ENCODE measurements around the gene MISP3.

Gene MISP3

GRCh38 chr19:14096272-14096992, 23.8 kb downstream of the MISP3 start:
- Mint-ChIP-seq H3K36me3 (ENCODE audit: low read depth) (peaks cover 12% of the 10 kb centered on the region), H3K9me3 (peaks cover 8% of the 10 kb centered on the region), H3K4me1 (ENCODE audit: low read depth) (peaks cover 7% of the 10 kb centered on the region), H3K27me3 (ENCODE audit: low read depth) (no peaks in the 10 kb centered on the region), H3K27ac (no peak overlapping the region), H3K4me3 (no peak overlapping the region)

- no peaks in the 10 kb centered on the region for H3K4me1 Mint-ChIP-seq (ENCODE audit: low read depth)
- H3K4me3 Mint-ChIP-seq = no peak overlapping the region
- no peaks in the 10 kb centered on the region for H3K27me3 Mint-ChIP-seq (ENCODE audit: low read depth)
- peaks cover 12% of the 10 kb centered on the region for H3K36me3 Mint-ChIP-seq (ENCODE audit: low read depth)
- H3K27ac Mint-ChIP-seq = no peak overlapping the region
- H3K9me3 Mint-ChIP-seq = peaks cover 8% of the 10 kb centered on the region
Observed at GRCh38 chr19:14097532-14098151, 25.1 kb downstream of the MISP3 start.

- Mint-ChIP-seq H3K36me3 (ENCODE audit: low read depth) (peaks cover 13% of the 10 kb centered on the region), H3K27me3 (ENCODE audit: low read depth) (no peaks in the 10 kb centered on the region), H3K9me3 (no peaks in the 10 kb centered on the region), H3K4me1 (ENCODE audit: low read depth) (no peaks in the 10 kb centered on the region), H3K4me3 (no peak overlapping the region), H3K27ac (no peak overlapping the region)
Observed at GRCh38 chr19:14101003-14101545, 28.5 kb downstream of the MISP3 start.

GRCh38 chr19:14102102-14102696, 29.6 kb downstream of the MISP3 start:
- Mint-ChIP-seq H3K36me3 (ENCODE audit: low read depth) (peaks cover 10% of the 10 kb centered on the region), H3K9me3 (no peaks in the 10 kb centered on the region), H3K27me3 (ENCODE audit: low read depth) (no peaks in the 10 kb centered on the region), H3K27ac (no peak overlapping the region), H3K4me1 (ENCODE audit: low read depth) (no peaks in the 10 kb centered on the region), H3K4me3 (no peak overlapping the region)

- H3K36me3 Mint-ChIP-seq (ENCODE audit: low read depth) = peaks cover 10% of the 10 kb centered on the region
Observed at GRCh38 chr19:14102756-14103155, 30.2 kb downstream of the MISP3 start.

GRCh38 chr19:14103310-14103709, 30.7 kb downstream of the MISP3 start:
- Mint-ChIP-seq H3K27ac (no peak overlapping the region), H3K27me3 (ENCODE audit: low read depth) (no peaks in the 10 kb centered on the region), H3K4me3 (no peak overlapping the region)

More at GRCh38 chr19:14102756-14103155, 30.2 kb downstream of the MISP3 start:
- Mint-ChIP-seq H3K9me3 (no peaks in the 10 kb centered on the region), H3K4me1 (ENCODE audit: low read depth) (no peaks in the 10 kb centered on the region), H3K4me3 (no peak overlapping the region), H3K27ac (no peak overlapping the region), H3K27me3 (ENCODE audit: low read depth) (no peaks in the 10 kb centered on the region)

GRCh38 chr19:14105680-14106079, 33.1 kb downstream of the MISP3 start:
- H3K27me3 Mint-ChIP-seq (ENCODE audit: low read depth) = no peaks in the 10 kb centered on the region
- peaks cover 10% of the 10 kb centered on the region for H3K36me3 Mint-ChIP-seq (ENCODE audit: low read depth)
- H3K4me3 Mint-ChIP-seq = no peak overlapping the region
- H3K27ac Mint-ChIP-seq = no peak overlapping the region
- no peaks in the 10 kb centered on the region for H3K9me3 Mint-ChIP-seq
- no peaks in the 10 kb centered on the region for H3K4me1 Mint-ChIP-seq (ENCODE audit: low read depth)

More at GRCh38 chr19:14103310-14103709, 30.7 kb downstream of the MISP3 start:
- Mint-ChIP-seq H3K9me3 (no peaks in the 10 kb centered on the region), H3K4me1 (ENCODE audit: low read depth) (no peaks in the 10 kb centered on the region), H3K36me3 (ENCODE audit: low read depth) (peaks cover 10% of the 10 kb centered on the region)

- Mint-ChIP-seq H3K4me3 (no peak overlapping the region), H3K27me3 (ENCODE audit: low read depth) (no peaks in the 10 kb centered on the region), H3K27ac (no peak overlapping the region), H3K36me3 (ENCODE audit: low read depth) (peaks cover 6% of the 10 kb centered on the region), H3K4me1 (ENCODE audit: low read depth) (no peaks in the 10 kb centered on the region), H3K9me3 (no peaks in the 10 kb centered on the region)
Observed at GRCh38 chr19:14106840-14107239, 34.3 kb downstream of the MISP3 start.

- no peaks in the 10 kb centered on the region for H3K4me1 Mint-ChIP-seq (ENCODE audit: low read depth)
- no peak overlapping the region for H3K27ac Mint-ChIP-seq
Observed at GRCh38 chr19:14107581-14108461, 35.2 kb downstream of the MISP3 start.

GRCh38 chr19:14110650-14111049, 38.1 kb downstream of the MISP3 start:
- Mint-ChIP-seq H3K4me3 (no peak overlapping the region), H3K36me3 (ENCODE audit: low read depth) (peaks cover 3% of the 10 kb centered on the region), H3K27me3 (ENCODE audit: low read depth) (no peaks in the 10 kb centered on the region), H3K9me3 (no peaks in the 10 kb centered on the region), H3K4me1 (ENCODE audit: low read depth) (peaks cover 6% of the 10 kb centered on the region), H3K27ac (no peak overlapping the region)

More at GRCh38 chr19:14107581-14108461, 35.2 kb downstream of the MISP3 start:
- H3K36me3 Mint-ChIP-seq (ENCODE audit: low read depth) = peaks cover 6% of the 10 kb centered on the region
- H3K27me3 Mint-ChIP-seq (ENCODE audit: low read depth) = no peaks in the 10 kb centered on the region
- H3K4me3 Mint-ChIP-seq = no peak overlapping the region
- no peaks in the 10 kb centered on the region for H3K9me3 Mint-ChIP-seq

- Mint-ChIP-seq H3K4me3 (no peak overlapping the region), H3K36me3 (ENCODE audit: low read depth) (peaks cover 3% of the 10 kb centered on the region), H3K9me3 (no peaks in the 10 kb centered on the region), H3K27me3 (ENCODE audit: low read depth) (no peaks in the 10 kb centered on the region), H3K27ac (no peak overlapping the region), H3K4me1 (ENCODE audit: low read depth) (peaks cover 15% of the 10 kb centered on the region)
Observed at GRCh38 chr19:14111486-14111885, 38.9 kb downstream of the MISP3 start.

- Mint-ChIP-seq H3K27me3 (ENCODE audit: low read depth) (no peaks in the 10 kb centered on the region), H3K9me3 (no peaks in the 10 kb centered on the region), H3K4me3 (no peak overlapping the region), H3K27ac (no peak overlapping the region), H3K36me3 (ENCODE audit: low read depth) (peaks cover 2% of the 10 kb centered on the region), H3K4me1 (ENCODE audit: low read depth) (peaks cover 20% of the 10 kb centered on the region)
Observed at GRCh38 chr19:14112051-14112808, 39.6 kb downstream of the MISP3 start.

- H3K4me3 Mint-ChIP-seq = no peak overlapping the region
- no peaks in the 10 kb centered on the region for H3K36me3 Mint-ChIP-seq (ENCODE audit: low read depth)
- no peak overlapping the region for H3K27ac Mint-ChIP-seq
- peaks cover 20% of the 10 kb centered on the region for H3K4me1 Mint-ChIP-seq (ENCODE audit: low read depth)
- no peaks in the 10 kb centered on the region for H3K27me3 Mint-ChIP-seq (ENCODE audit: low read depth)
- H3K9me3 Mint-ChIP-seq = no peaks in the 10 kb centered on the region
Observed at GRCh38 chr19:14112809-14113385, 40.3 kb downstream of the MISP3 start.

All from T-helper 1 cell treated with Interleukin-12 subunit alpha and Interleukin-12 subunit beta and Interleukin-4 antibody, amounts not matched to agents 30 μg/mL and 1 μg/mL, for 36 hours (primary cell).